Thyroid gland (tissue), 4 donors: Measurements from ENCODE around the gene PRMT2.

Experiments
- CTCF ChIP-seq, 6 experiments: fragments of 200-600 bp in 3 of 6; fragments of 450-650 bp in 3 of 6; sonication (generic) in 3 of 6; IDR thresholded peaks; one replicate each; pipeline ENCODE4 v1.5.1; 2016 to 2019; ENCODE audit warnings: antibody characterized with exemption in 6 of 6, mild to moderate bottlenecking in 2 of 6, inconsistent platforms in 1 of 6, moderate library complexity in 1 of 6
- POLR2A ChIP-seq, 2 donors: fragments of 450-650 bp; IDR thresholded peaks; one replicate each; pipeline ENCODE4 v1.6.1; 2017; ENCODE audit warnings: antibody characterized with exemption in 2 of 2, mild to moderate bottlenecking in 2 of 2, moderate library complexity in 1 of 2

GRCh38 chr21:46666941-46667740, 31.7 kb downstream of the PRMT2 start:
- no peak for TF ChIP-seq CTCF (IDR thresholded peaks at IDR 0.05)
- no peak for TF ChIP-seq POLR2A (IDR thresholded peaks at IDR 0.05)
